ENCODE measurements around the gene RGS2. TPM values are rescaled to one million over a fixed set of nuclear protein-coding genes. Genes with fewer than 3 reads are reported as not detected.

RGS2 gene
- total RNA-seq, 2 donors from 2014 or later = 14.1 to 14.2 TPM

- no peak overlapping the region for H3K4me3 ChIP-seq (ENCODE audit: low read length)
- Mint-ChIP-seq H3K27me3 (ENCODE audit: insufficient read depth) (no peaks in the 10 kb centered on the region), H3K36me3 (ENCODE audit: low read depth) (no peaks in the 10 kb centered on the region), H3K4me1 (peaks cover 12% of the 10 kb centered on the region), H3K9me3 (no peaks in the 10 kb centered on the region), H3K4me3 (no peak overlapping the region), H3K27ac (no peak overlapping the region)
- H3K4me1 ChIP-seq (ENCODE audit: control insufficient read depth, insufficient read depth, low read length) = no peaks in the 10 kb centered on the region
- DNase-seq = no peak
- H3K9ac ChIP-seq (ENCODE audit: extremely low read depth, low read length, poor library complexity, severe bottlenecking) = no peak overlapping the region
- no peak overlapping the region for H3K27ac ChIP-seq (ENCODE audit: low read depth, low read length)
- TF ChIP-seq, protein P1, sequence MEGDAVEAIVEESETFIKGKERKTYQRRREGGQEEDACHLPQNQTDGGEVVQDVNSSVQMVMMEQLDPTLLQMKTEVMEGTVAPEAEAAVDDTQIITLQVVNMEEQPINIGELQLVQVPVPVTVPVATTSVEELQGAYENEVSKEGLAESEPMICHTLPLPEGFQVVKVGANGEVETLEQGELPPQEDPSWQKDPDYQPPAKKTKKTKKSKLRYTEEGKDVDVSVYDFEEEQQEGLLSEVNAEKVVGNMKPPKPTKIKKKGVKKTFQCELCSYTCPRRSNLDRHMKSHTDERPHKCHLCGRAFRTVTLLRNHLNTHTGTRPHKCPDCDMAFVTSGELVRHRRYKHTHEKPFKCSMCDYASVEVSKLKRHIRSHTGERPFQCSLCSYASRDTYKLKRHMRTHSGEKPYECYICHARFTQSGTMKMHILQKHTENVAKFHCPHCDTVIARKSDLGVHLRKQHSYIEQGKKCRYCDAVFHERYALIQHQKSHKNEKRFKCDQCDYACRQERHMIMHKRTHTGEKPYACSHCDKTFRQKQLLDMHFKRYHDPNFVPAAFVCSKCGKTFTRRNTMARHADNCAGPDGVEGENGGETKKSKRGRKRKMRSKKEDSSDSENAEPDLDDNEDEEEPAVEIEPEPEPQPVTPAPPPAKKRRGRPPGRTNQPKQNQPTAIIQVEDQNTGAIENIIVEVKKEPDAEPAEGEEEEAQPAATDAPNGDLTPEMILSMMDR (conservative IDR thresholded peaks at IDR 0.05) = no peak
- no peaks in the 10 kb centered on the region for H3K9me3 ChIP-seq (ENCODE audit: control insufficient read depth, low read length)
- no peaks in the 10 kb centered on the region for H3K36me3 ChIP-seq (ENCODE audit: control insufficient read depth, insufficient read depth, low read length)
- WGBS, 2 experiments (ENCODE audit: insufficient coverage in 1 of 2, insufficient read length in 1 of 2) = 95 to 97% methylated on average over 4 to 7 of the region's 7 CpGs
- no peaks in the 10 kb centered on the region for H3K27me3 ChIP-seq (ENCODE audit: control insufficient read depth, insufficient read depth, low read length, poor library complexity, severe bottlenecking)
Observed at GRCh38 chr1:192797891-192798290, 10.9 kb upstream of the RGS2 start.

- no peak overlapping the region for H3K4me3 ChIP-seq (ENCODE audit: low read length)
- H3K4me3 Mint-ChIP-seq = no peak overlapping the region
- no peaks in the 10 kb centered on the region for H3K4me1 ChIP-seq (ENCODE audit: control insufficient read depth, insufficient read depth, low read length)
- TF ChIP-seq, protein P1 (conservative IDR thresholded peaks at IDR 0.05) = no peak
- no peaks in the 10 kb centered on the region for H3K27me3 ChIP-seq (ENCODE audit: control insufficient read depth, insufficient read depth, low read length, poor library complexity, severe bottlenecking)
- H3K9ac ChIP-seq (ENCODE audit: extremely low read depth, low read length, poor library complexity, severe bottlenecking) = no peak overlapping the region
- no peak for DNase-seq
- H3K27me3 Mint-ChIP-seq (ENCODE audit: insufficient read depth) = no peaks in the 10 kb centered on the region
- no peaks in the 10 kb centered on the region for H3K9me3 Mint-ChIP-seq
- 94 to 100% methylated on average over 1 to 2 of the region's 2 CpGs for WGBS, 2 experiments (ENCODE audit: insufficient coverage in 1 of 2, insufficient read length in 1 of 2)
- H3K36me3 ChIP-seq (ENCODE audit: control insufficient read depth, insufficient read depth, low read length) = no peaks in the 10 kb centered on the region
- H3K36me3 Mint-ChIP-seq (ENCODE audit: low read depth) = no peaks in the 10 kb centered on the region
- no peaks in the 10 kb centered on the region for H3K4me1 Mint-ChIP-seq
- H3K9me3 ChIP-seq (ENCODE audit: control insufficient read depth, low read length) = no peaks in the 10 kb centered on the region
- no peak overlapping the region for H3K27ac Mint-ChIP-seq
- no peak overlapping the region for H3K27ac ChIP-seq (ENCODE audit: low read depth, low read length)
Observed at GRCh38 chr1:192801451-192801850, 7.4 kb upstream of the RGS2 start.

DNA sequence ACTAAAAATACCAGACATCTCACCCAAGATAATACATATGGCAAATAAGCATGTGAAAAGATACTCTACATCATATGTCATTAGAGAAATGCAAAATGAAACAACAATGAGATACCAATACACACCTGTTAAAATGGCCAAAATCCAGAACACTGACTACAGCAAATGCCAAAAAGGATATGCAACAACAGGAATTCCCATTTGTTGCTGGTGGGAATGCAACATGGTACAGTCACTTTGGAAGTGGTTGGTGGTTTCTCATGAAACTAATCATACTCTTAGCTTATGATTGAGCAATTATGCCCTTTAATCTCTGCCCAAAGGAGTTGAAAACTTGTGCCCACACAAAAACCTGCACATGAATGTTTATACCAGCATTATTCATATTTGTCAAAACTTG lies 6.4 kb upstream of the RGS2 start:
- H3K27ac Mint-ChIP-seq = no peak overlapping the region
- H3K4me1 Mint-ChIP-seq = peaks cover 2% of the 10 kb centered on the region

More for the DNA sequence above, 6.4 kb upstream of the RGS2 start:
- Histone ChIP-seq H3K27me3 (ENCODE audit: control insufficient read depth, insufficient read depth, low read length, poor library complexity, severe bottlenecking) (no peaks in the 10 kb centered on the region), H3K9me3 (ENCODE audit: control insufficient read depth, low read length) (no peaks in the 10 kb centered on the region), H3K27ac (ENCODE audit: low read depth, low read length) (no peak overlapping the region), H3K9ac (ENCODE audit: extremely low read depth, low read length, poor library complexity, severe bottlenecking) (no peak overlapping the region), H3K36me3 (ENCODE audit: control insufficient read depth, insufficient read depth, low read length) (no peaks in the 10 kb centered on the region), H3K4me1 (ENCODE audit: control insufficient read depth, insufficient read depth, low read length) (no peaks in the 10 kb centered on the region), H3K4me3 (ENCODE audit: low read length) (no peak overlapping the region)
- Mint-ChIP-seq H3K9me3 (no peaks in the 10 kb centered on the region), H3K36me3 (ENCODE audit: low read depth) (no peaks in the 10 kb centered on the region), H3K27me3 (ENCODE audit: insufficient read depth) (peaks cover 3% of the 10 kb centered on the region), H3K4me3 (no peak overlapping the region)
- TF ChIP-seq, protein P1 (conservative IDR thresholded peaks at IDR 0.05) = no peak
- DNase-seq = no peak

Measured in endodermal cell (in vitro differentiated cells).